Ishikawa (cell line): ENCODE data around the gene ARPP21.

Source experiments
- CEBPB ChIP-seq: IDR thresholded peaks from 2 replicates; pipeline ENCODE4 v1.6.1; 2012
- CREB1 ChIP-seq: IDR thresholded peaks from 2 replicates; pipeline ENCODE4 v1.6.1; 2012; ENCODE audit warnings: low read depth
- EGR1 ChIP-seq: IDR thresholded peaks from 2 replicates; pipeline ENCODE4 v1.6.1; 2012
- EP300 ChIP-seq: IDR thresholded peaks from 2 replicates; pipeline ENCODE4 v1.6.1; 2012; ENCODE audit warnings: borderline replicate concordance
- FOXM1 ChIP-seq: IDR thresholded peaks from 2 replicates; pipeline ENCODE4 v1.6.1; 2012; ENCODE audit warnings: low read depth, borderline replicate concordance
- NFIC ChIP-seq: IDR thresholded peaks from 2 replicates; pipeline ENCODE4 v1.6.1; 2012
- RAD21 ChIP-seq: IDR thresholded peaks from 2 replicates; pipeline ENCODE4 v1.6.1; 2012; ENCODE audit warnings: low read depth
- TAF1 ChIP-seq: IDR thresholded peaks from 2 replicates; pipeline ENCODE4 v1.6.1; 2012; ENCODE audit warnings: low read depth, mild to moderate bottlenecking
- TCF12 ChIP-seq: IDR thresholded peaks from 2 replicates; pipeline ENCODE4 v1.6.1; 2012; ENCODE audit warnings: low read depth
- TEAD4 ChIP-seq: IDR thresholded peaks from 2 replicates; pipeline ENCODE4 v1.6.1; 2012
- YY1 ChIP-seq: IDR thresholded peaks from 2 replicates; pipeline ENCODE4 v1.6.1; 2012; ENCODE audit warnings: low read depth
- ZBTB7A ChIP-seq: IDR thresholded peaks from 2 replicates; pipeline ENCODE4 v1.6.1; 2012; ENCODE audit warnings: low read depth
- TF ChIP-seq, protein P1 (sequence below): IDR thresholded peaks from 2 replicates; pipeline ENCODE4 v1.6.1; 2012; ENCODE audit warnings: low read depth, mild to moderate bottlenecking
- TF ChIP-seq, protein P2 (sequence below): IDR thresholded peaks from 2 replicates; pipeline ENCODE4 v1.6.1; 2012
- TF ChIP-seq, protein P3 (sequence below): IDR thresholded peaks from 2 replicates; pipeline ENCODE4 v1.6.1; 2012

Gene ARPP21

GRCh38 chr3:35659768-35660167 is 20.4 kb downstream of the ARPP21 start:
- TF ChIP-seq RAD21, result peak; percentile 41; the same call in 1 of the 2 replicates
- TF ChIP-seq TEAD4, result no peak

GRCh38 chr3:35663471-35663870 is 24.1 kb downstream of the ARPP21 start:
- TF ChIP-seq, protein P1, sequence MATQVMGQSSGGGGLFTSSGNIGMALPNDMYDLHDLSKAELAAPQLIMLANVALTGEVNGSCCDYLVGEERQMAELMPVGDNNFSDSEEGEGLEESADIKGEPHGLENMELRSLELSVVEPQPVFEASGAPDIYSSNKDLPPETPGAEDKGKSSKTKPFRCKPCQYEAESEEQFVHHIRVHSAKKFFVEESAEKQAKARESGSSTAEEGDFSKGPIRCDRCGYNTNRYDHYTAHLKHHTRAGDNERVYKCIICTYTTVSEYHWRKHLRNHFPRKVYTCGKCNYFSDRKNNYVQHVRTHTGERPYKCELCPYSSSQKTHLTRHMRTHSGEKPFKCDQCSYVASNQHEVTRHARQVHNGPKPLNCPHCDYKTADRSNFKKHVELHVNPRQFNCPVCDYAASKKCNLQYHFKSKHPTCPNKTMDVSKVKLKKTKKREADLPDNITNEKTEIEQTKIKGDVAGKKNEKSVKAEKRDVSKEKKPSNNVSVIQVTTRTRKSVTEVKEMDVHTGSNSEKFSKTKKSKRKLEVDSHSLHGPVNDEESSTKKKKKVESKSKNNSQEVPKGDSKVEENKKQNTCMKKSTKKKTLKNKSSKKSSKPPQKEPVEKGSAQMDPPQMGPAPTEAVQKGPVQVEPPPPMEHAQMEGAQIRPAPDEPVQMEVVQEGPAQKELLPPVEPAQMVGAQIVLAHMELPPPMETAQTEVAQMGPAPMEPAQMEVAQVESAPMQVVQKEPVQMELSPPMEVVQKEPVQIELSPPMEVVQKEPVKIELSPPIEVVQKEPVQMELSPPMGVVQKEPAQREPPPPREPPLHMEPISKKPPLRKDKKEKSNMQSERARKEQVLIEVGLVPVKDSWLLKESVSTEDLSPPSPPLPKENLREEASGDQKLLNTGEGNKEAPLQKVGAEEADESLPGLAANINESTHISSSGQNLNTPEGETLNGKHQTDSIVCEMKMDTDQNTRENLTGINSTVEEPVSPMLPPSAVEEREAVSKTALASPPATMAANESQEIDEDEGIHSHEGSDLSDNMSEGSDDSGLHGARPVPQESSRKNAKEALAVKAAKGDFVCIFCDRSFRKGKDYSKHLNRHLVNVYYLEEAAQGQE, result no peak
- TF ChIP-seq, protein P2, sequence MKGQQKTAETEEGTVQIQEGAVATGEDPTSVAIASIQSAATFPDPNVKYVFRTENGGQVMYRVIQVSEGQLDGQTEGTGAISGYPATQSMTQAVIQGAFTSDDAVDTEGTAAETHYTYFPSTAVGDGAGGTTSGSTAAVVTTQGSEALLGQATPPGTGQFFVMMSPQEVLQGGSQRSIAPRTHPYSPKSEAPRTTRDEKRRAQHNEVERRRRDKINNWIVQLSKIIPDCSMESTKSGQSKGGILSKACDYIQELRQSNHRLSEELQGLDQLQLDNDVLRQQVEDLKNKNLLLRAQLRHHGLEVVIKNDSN, result no peak
- TF ChIP-seq FOXM1, result no peak
- TF ChIP-seq ZBTB7A, result no peak
- no peak for TF ChIP-seq YY1
- no peak for TF ChIP-seq CREB1
- TF ChIP-seq NFIC, result no peak
- no peak for TF ChIP-seq TCF12
- no peak for TF ChIP-seq EP300
- no peak for TF ChIP-seq TEAD4
- no peak for TF ChIP-seq RAD21
- no peak for TF ChIP-seq CEBPB
- TF ChIP-seq EGR1, result no peak
- TF ChIP-seq, protein P3, sequence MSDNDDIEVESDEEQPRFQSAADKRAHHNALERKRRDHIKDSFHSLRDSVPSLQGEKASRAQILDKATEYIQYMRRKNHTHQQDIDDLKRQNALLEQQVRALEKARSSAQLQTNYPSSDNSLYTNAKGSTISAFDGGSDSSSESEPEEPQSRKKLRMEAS, result no peak
- no peak for TF ChIP-seq TAF1

GRCh38 chr3:35664460-35664919 is 25.2 kb downstream of the ARPP21 start:
- TF ChIP-seq EP300 (peak; percentile 54; the same call in 1 of the 2 replicates), ZBTB7A (peak; percentile 69; the same call in 1 of the 2 replicates), YY1 (no peak), NFIC (peak; percentile 95), TAF1 (no peak), TEAD4 (peak; percentile 49), TCF12 (peak; percentile 88)
- TF ChIP-seq, protein P2, result peak; percentile 46; the same call in 1 of the 2 replicates
- TF ChIP-seq, protein P3, result peak; percentile 40; the same call in 1 of the 2 replicates

DNA sequence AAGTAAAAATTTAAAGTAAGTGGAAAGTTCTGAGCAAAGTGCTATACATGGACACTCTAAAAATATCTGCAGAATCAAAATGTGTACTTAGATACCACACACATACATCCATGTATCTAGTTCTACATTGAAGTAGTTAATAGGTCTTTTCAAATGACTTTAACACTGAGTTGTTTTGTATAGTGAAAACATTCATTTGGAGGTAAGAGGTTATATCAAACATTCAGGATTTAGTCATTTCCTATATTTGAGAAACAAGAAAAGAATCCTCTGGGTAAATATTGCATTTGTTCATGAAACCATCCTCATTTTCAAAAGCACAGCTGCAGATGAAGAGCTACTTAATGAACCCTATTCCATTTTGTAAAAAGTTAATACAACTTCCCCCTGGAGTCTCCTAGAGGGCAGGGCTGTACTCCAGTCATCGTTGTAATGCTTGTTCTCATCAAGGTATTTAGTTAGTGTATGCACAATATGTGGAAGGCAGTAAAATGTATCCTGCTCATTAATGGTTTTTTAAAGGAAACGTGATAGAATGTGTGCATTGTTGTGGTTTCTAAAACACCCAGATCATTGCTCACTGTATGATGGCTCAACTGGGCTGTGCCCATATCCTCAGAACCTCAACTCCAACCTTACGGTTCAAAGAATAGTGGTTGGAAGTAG is 26.2 kb downstream of the ARPP21 start:
- TF ChIP-seq RAD21 (0 out of 2 replicates have a peak, but pooled peaks have one; percentile 11), TEAD4 (no peak; the same call in 1 of the 2 replicates)

DNA sequence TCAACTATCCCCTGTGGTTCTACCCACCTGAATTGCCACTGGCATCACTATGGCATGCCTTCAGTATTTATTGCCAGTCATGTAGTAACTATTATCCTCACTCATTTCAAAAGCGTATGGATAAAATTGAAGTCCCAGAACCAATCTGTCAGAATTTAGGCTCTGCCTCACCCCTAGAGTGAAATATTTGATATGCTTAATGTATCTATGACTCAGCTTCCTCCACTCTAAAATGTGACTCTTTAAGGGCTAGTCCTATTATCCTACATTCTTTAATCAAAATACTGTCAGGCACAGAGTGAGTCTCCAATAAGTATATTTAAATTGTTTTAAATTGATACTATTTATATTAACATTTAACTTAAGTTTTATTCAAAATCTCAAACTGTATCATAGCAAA is 27.6 kb downstream of the ARPP21 start:
- TF ChIP-seq EP300 (no peak), FOXM1 (no peak), TAF1 (no peak), EGR1 (no peak), RAD21 (no peak), TEAD4 (no peak), CEBPB (no peak), CREB1 (no peak), YY1 (no peak)
- TF ChIP-seq, protein P2, result no peak
- TF ChIP-seq, protein P1, result no peak

DNA sequence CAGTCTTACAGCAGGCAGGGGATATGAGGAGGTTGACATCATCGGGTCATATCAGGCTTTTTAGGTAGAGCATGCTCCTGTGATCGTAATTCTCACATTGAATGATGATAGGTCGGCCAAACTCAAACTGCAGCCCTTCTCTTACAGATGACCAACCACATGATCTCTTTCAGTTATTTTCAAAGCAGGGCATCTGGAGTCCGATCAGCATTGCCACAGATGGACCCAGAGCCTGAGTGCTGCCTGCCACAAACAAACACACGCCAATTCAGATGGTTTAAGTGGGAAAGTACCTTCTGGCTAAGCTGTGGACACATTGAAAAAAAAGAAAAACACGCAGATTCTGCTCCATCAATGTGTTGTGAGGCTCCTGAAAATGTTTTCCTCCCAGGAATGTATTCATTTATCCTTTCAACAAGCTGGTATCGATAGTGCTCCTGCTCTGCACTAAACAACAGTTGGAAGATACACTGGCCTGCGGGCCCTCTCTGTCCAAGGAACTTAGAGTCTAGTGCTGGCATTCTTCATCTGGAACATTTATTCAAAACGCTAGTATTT is 31.2 kb downstream of the ARPP21 start:
- TF ChIP-seq CREB1 (no peak), ZBTB7A (no peak), EGR1 (no peak), TAF1 (no peak), NFIC (no peak), TEAD4 (no peak), EP300 (no peak), YY1 (no peak), FOXM1 (no peak), RAD21 (no peak), TCF12 (no peak), CEBPB (no peak)
- TF ChIP-seq, protein P2, result no peak
- TF ChIP-seq, protein P3, result no peak
- TF ChIP-seq, protein P1, result no peak
